Caco-2 (cell line): ENCODE results near the gene TRDN. TPM values are rescaled to one million over a fixed set of nuclear protein-coding genes. Genes with fewer than 3 reads are reported as not detected.
"Not testable (repeated sequence)": the region's sequence is repeated elsewhere in the genome, so short reads cannot be mapped to it uniquely, and the experiment has no call there.

Source experiments
- BruUV-seq: library from RNA; stranded (reverse); fragments of 400-500 nt; replicated peaks from 2 replicates; lab custom pipeline; 2021; lab: Mats Ljungman, UMichigan
- CTCF ChIA-PET: fragments of 300-600 bp; sonication (Branson Sonifier 250); formaldehyde crosslinking; loops from one replicate; lab custom pipeline; 2022; ENCODE audit warnings: antibody characterized with exemption; lab: Charles Lee
- POLR2A ChIA-PET: fragments of 300-600 bp; sonication (Branson Sonifier 250); formaldehyde crosslinking; loops from one replicate; lab custom pipeline; 2022; ENCODE audit warnings: antibody characterized with exemption; lab: Charles Lee
- DNase-seq, 2 experiments: peaks; one replicate each; pipeline versions ENCODE4 v3.0.0 to v3.0.0-alpha.2; 2020 to 2022
- H3K27me3 ChIP-seq: replicated peaks from 2 replicates; pipeline ENCODE4 v1.6.0; 2011; ENCODE audit warnings: low read length; ENCODE audit not compliant: control insufficient read depth, insufficient read depth
- H3K36me3 ChIP-seq: 2 replicates; pipeline ENCODE4 v1.5.1; 2011; ENCODE audit warnings: low read length; ENCODE audit not compliant: control insufficient read depth, insufficient read depth
- H3K4me1 ChIP-seq: fragments of 250-450 bp; sonication (Bioruptor Pico); 2 replicates; pipeline ENCODE4 v1.5.1; 2020; ENCODE audit warnings: mild to moderate bottlenecking
- H3K4me3 ChIP-seq: 2 replicates; pipeline ENCODE4 v1.5.1; 2011; ENCODE audit warnings: low read depth, mild to moderate bottlenecking, control low read depth, low read length
- H3K9me3 ChIP-seq: fragments of 250-450 bp; sonication (Bioruptor Pico); 2 replicates; pipeline ENCODE4 v1.5.1; 2020; ENCODE audit warnings: mild to moderate bottlenecking, moderate library complexity
- H3K27ac Mint-ChIP-seq: one replicate; pipeline ENCODE4 v1.8.0; 2022; ENCODE audit warnings: mixed read lengths; ENCODE audit not compliant: unreplicated experiment
- H3K27me3 Mint-ChIP-seq: one replicate; pipeline ENCODE4 v1.8.0; 2022; ENCODE audit warnings: mixed read lengths; ENCODE audit not compliant: insufficient read depth, unreplicated experiment
- H3K36me3 Mint-ChIP-seq: one replicate; pipeline ENCODE4 v1.8.0; 2022; ENCODE audit warnings: mild to moderate bottlenecking, mixed read lengths; ENCODE audit not compliant: insufficient read depth, unreplicated experiment
- H3K4me1 Mint-ChIP-seq: one replicate; pipeline ENCODE4 v1.8.0; 2022; ENCODE audit warnings: low read depth, mixed read lengths; ENCODE audit not compliant: unreplicated experiment
- H3K4me3 Mint-ChIP-seq: one replicate; pipeline ENCODE4 v1.8.0; 2022; ENCODE audit warnings: mild to moderate bottlenecking, moderate library complexity, mixed read lengths; ENCODE audit not compliant: unreplicated experiment
- H3K9me3 Mint-ChIP-seq: one replicate; pipeline ENCODE4 v1.8.0; 2022; ENCODE audit warnings: mixed read lengths; ENCODE audit not compliant: unreplicated experiment
- intact Hi-C: fragments of 100-400 bp; cut with micrococcal nuclease; formaldehyde crosslinking; loops from one replicate; pipeline ENCODE4 v1.10.0; 2022; ENCODE audit not compliant: unreplicated experiment
- total RNA-seq: library from RNA; stranded (reverse); gene quantifications from 2 replicates; pipeline ENCODE4 v1.2.3, GENCODE V29; 2022
- TF ChIP-seq, protein P1 (sequence below), 2 experiments: fragments of 200-600 bp in 1 of 2; IDR thresholded peaks; 1 replicate in 1 of 2; 2 replicates in 1 of 2; pipeline versions ENCODE4 v1.5.1 to v1.8.0; 2011 to 2022; ENCODE audit warnings: antibody characterized with exemption in 1 of 2, control low read depth in 1 of 2, inconsistent platforms in 1 of 2, low read depth in 1 of 2, low read length in 1 of 2, mild to moderate bottlenecking in 1 of 2, moderate library complexity in 1 of 2; ENCODE audit not compliant: insufficient read depth in 1 of 2, severe bottlenecking in 1 of 2, unreplicated experiment in 1 of 2

The TRDN gene
- total RNA-seq, 1 experiment from 2014 or later: not detected

DNA sequence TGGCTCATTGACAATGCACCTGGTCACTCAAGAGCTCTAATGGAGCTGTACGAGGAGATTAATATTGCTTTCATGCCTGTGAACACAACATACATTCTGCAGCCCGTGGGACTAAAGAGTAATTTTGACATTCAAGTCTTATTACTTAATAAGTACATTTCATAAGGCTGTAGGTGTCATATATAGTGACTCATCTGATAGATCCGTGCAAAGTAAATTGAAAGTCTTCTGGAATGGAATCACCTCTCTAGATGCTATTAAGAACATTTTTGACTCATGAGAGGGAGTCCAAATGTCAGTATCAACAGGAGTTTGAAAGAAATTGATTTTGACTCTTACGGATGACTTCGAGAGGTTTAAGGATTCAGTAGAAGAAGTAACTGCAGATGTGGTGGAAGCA lies 372.8 kb downstream of the TRDN start:
- TF ChIP-seq, protein P1, sequence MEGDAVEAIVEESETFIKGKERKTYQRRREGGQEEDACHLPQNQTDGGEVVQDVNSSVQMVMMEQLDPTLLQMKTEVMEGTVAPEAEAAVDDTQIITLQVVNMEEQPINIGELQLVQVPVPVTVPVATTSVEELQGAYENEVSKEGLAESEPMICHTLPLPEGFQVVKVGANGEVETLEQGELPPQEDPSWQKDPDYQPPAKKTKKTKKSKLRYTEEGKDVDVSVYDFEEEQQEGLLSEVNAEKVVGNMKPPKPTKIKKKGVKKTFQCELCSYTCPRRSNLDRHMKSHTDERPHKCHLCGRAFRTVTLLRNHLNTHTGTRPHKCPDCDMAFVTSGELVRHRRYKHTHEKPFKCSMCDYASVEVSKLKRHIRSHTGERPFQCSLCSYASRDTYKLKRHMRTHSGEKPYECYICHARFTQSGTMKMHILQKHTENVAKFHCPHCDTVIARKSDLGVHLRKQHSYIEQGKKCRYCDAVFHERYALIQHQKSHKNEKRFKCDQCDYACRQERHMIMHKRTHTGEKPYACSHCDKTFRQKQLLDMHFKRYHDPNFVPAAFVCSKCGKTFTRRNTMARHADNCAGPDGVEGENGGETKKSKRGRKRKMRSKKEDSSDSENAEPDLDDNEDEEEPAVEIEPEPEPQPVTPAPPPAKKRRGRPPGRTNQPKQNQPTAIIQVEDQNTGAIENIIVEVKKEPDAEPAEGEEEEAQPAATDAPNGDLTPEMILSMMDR (IDR thresholded peaks at IDR 0.05; ENCODE audit: insufficient read depth in 1 of 2, low read depth in 1 of 2, low read length in 1 of 2, severe bottlenecking in 1 of 2, unreplicated experiment in 1 of 2): no peak
- no peak for DNase-seq
- BruUV-seq: no TSS peak
- intact Hi-C loops: no loop called here
- H3K27ac Mint-ChIP-seq: no peak overlapping the region
- peaks cover 6% of the 10 kb centered on the region for H3K4me1 Mint-ChIP-seq
- CTCF ChIA-PET: no interaction called here
- H3K27me3 ChIP-seq: no peaks in the 10 kb centered on the region
- no peaks in the 10 kb centered on the region for H3K4me1 ChIP-seq
- POLR2A ChIA-PET: no interaction called here
- no peaks in the 10 kb centered on the region for H3K36me3 Mint-ChIP-seq
- no peak overlapping the region for H3K4me3 Mint-ChIP-seq
- no peaks in the 10 kb centered on the region for H3K36me3 ChIP-seq
- no peaks in the 10 kb centered on the region for H3K27me3 Mint-ChIP-seq
- H3K9me3 Mint-ChIP-seq: no peaks in the 10 kb centered on the region
- H3K4me3 ChIP-seq: no peak overlapping the region
- no peaks in the 10 kb centered on the region for H3K9me3 ChIP-seq

DNA sequence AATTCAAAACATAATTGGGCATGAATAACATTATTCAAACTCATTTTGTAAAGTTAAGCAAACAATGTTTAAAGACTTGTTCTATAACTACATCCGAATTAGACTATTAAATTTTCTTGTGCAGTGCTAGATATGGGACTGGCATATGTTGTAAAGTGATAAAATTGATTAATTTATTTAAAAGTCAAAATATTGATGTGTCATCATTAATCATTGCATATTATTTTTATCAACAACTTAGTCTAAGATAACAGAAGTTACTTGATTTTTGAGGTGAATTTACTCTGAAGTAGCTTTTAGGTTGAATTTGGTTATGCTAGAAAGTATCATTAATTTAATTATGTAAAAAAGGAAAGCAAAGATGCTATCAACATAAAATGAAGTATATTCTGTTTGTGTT lies 396.1 kb downstream of the TRDN start:
- Mint-ChIP-seq H3K4me1 (no peaks in the 10 kb centered on the region), H3K9me3 (no peaks in the 10 kb centered on the region), H3K36me3 (no peaks in the 10 kb centered on the region), H3K27ac (no peak overlapping the region), H3K27me3 (peaks cover 8% of the 10 kb centered on the region), H3K4me3 (no peak overlapping the region)
- TF ChIP-seq, protein P1 (IDR thresholded peaks at IDR 0.05; ENCODE audit: insufficient read depth in 1 of 2, low read depth in 1 of 2, low read length in 1 of 2, severe bottlenecking in 1 of 2, unreplicated experiment in 1 of 2): no peak
- POLR2A ChIA-PET: no interaction called here
- Histone ChIP-seq H3K36me3 (no peaks in the 10 kb centered on the region), H3K9me3 (no peaks in the 10 kb centered on the region), H3K4me1 (no peaks in the 10 kb centered on the region), H3K27me3 (no peaks in the 10 kb centered on the region), H3K4me3 (no peak overlapping the region)
- no peak for DNase-seq
- BruUV-seq: no TSS peak
- CTCF ChIA-PET: no interaction called here
- intact Hi-C loops: no loop called here

DNA sequence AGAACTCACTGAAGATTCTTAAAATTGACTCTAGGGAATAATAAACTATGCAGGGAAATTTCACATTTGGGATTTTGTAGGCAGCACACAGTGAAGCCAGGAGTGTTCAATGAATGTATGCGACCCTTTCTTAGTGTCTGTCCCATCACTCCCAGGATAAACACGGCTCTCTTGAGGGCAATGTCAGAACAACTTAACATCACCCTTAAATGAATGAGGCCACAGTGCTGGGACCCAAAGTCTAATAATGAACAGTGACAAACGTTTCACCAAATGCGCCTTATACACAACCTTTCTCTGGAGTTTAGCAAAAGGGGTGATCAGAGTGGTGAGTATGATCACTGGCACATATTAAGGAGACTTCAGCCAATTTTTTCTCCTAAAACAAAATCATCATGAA lies 403.4 kb downstream of the TRDN start:
- no peaks in the 10 kb centered on the region for H3K36me3 Mint-ChIP-seq
- ChIA-PET POLR2A (no interaction called here), CTCF (no interaction called here)
- Histone ChIP-seq H3K4me1 (no peaks in the 10 kb centered on the region), H3K36me3 (no peaks in the 10 kb centered on the region), H3K27me3 (no peaks in the 10 kb centered on the region), H3K9me3 (no peaks in the 10 kb centered on the region), H3K4me3 (no peak overlapping the region)
- H3K4me1 Mint-ChIP-seq: no peaks in the 10 kb centered on the region
- TF ChIP-seq, protein P1 (IDR thresholded peaks at IDR 0.05; ENCODE audit: insufficient read depth in 1 of 2, low read depth in 1 of 2, low read length in 1 of 2, severe bottlenecking in 1 of 2, unreplicated experiment in 1 of 2): no peak
- intact Hi-C loops: no loop called here
- no peak overlapping the region for H3K27ac Mint-ChIP-seq
- H3K9me3 Mint-ChIP-seq: no peaks in the 10 kb centered on the region
- no peak overlapping the region for H3K4me3 Mint-ChIP-seq
- no peak for DNase-seq
- BruUV-seq: no TSS peak
- H3K27me3 Mint-ChIP-seq: peaks cover 12% of the 10 kb centered on the region

DNA sequence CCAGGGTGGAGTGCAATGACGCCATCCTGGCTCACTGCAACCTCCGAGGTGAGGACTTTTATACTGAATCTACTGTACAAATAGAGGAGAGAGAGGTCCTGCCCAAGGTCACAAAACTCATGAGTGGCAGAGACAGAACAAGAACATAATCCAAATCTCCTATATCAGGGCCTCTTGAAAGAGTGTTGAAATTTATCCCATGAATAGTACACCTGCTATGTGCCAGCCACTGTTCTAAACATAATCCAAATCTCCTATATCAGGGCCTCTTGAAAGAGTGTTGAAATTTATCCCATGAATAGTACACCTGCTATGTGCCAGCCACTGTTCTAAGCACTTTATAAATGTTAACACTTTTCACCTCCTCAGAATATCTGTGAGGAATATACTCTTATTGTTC lies 409.0 kb downstream of the TRDN start:
- H3K4me1 Mint-ChIP-seq, H3K4me3 ChIP-seq, H3K27me3 ChIP-seq, H3K4me1 ChIP-seq, H3K9me3 ChIP-seq, H3K4me3 Mint-ChIP-seq, H3K36me3 Mint-ChIP-seq, H3K27ac Mint-ChIP-seq, H3K9me3 Mint-ChIP-seq, H3K36me3 ChIP-seq, CTCF ChIA-PET, BruUV-seq, intact Hi-C loops, DNase-seq, POLR2A ChIA-PET: not testable (repeated sequence)
- peaks cover 13% of the 10 kb centered on the region for H3K27me3 Mint-ChIP-seq
